IMR-90 (cell line): ENCODE measurements around the gene POU2AF1. TPM values are rescaled to one million over a fixed set of nuclear protein-coding genes. Genes with fewer than 3 reads are reported as not detected.
A peak's percentile ranks its signal among the peaks of the same experiment; 100 is the strongest.

Experiments used
- ATAC-seq: fragments of 200-7000 bp; cut with Tn5 transposase; 2 replicates; pipeline ENCODE4 v1.9.1; 2020; ENCODE audit warnings: low read depth, mild to moderate bottlenecking, moderate library complexity
- BruUV-seq: library from RNA; stranded (reverse); fragments of 400-500 nt; replicated peaks from 2 replicates; lab custom pipeline; 2021; lab: Mats Ljungman, UMichigan
- CTCF ChIA-PET: fragments of 300-600 bp; formaldehyde crosslinking; extraction: SDS; loops from one replicate; lab custom pipeline; 2021; ENCODE audit warnings: antibody characterized with exemption; lab: Yijun Ruan, JAX
- POLR2A ChIA-PET: fragments of 300-600 bp; sonication (Branson Sonifier 250); formaldehyde crosslinking; loops from one replicate; lab custom pipeline; 2022; ENCODE audit warnings: antibody characterized with exemption; ENCODE audit not compliant: unreplicated experiment; lab: Charles Lee
- DNase-seq: peaks from one replicate; pipeline ENCODE4 v3.0.0; 2013
- H2AFZ ChIP-seq: replicated peaks from 2 replicates; pipeline ENCODE3; 2013; ENCODE audit warnings: low read length, mild to moderate bottlenecking; ENCODE audit not compliant: poor library complexity
- H2AK5ac ChIP-seq: 2 replicates; pipeline ENCODE4 v1.6.1; 2013; ENCODE audit warnings: low read depth, low read length, inconsistent platforms
- H2AK9ac ChIP-seq: replicated peaks from 2 replicates; pipeline ENCODE3; 2013; ENCODE audit warnings: mild to moderate bottlenecking, low read depth, low read length, moderate library complexity; ENCODE audit not compliant: poor library complexity
- H2BK120ac ChIP-seq: 2 replicates; pipeline ENCODE4 v1.6.1; 2013; ENCODE audit warnings: low read depth, low read length, inconsistent platforms
- H2BK15ac ChIP-seq: 3 replicates; pipeline ENCODE4 v1.6.1; 2013; ENCODE audit warnings: low read depth, low read length, inconsistent platforms
- H2BK20ac ChIP-seq: 2 replicates; pipeline ENCODE4 v1.6.1; 2013; ENCODE audit warnings: low read depth, mild to moderate bottlenecking, inconsistent platforms, low read length, moderate library complexity
- H2BK5ac ChIP-seq: 2 replicates; pipeline ENCODE4 v1.6.1; 2013; ENCODE audit warnings: mild to moderate bottlenecking, low read depth, low read length, inconsistent platforms; ENCODE audit not compliant: poor library complexity, severe bottlenecking
- H3K14ac ChIP-seq: replicated peaks from 2 replicates; pipeline ENCODE4 v1.6.1; 2013; ENCODE audit warnings: low read depth, low read length, inconsistent platforms
- H3K18ac ChIP-seq: 2 replicates; pipeline ENCODE4 v1.6.1; 2013; ENCODE audit warnings: low read depth, low read length, control low read depth
- H3K23ac ChIP-seq: 2 replicates; pipeline ENCODE4 v1.6.1; 2013; ENCODE audit warnings: low read depth, low read length, inconsistent platforms
- H3K27ac ChIP-seq: 2 replicates; pipeline ENCODE4 v1.5.1; 2013; ENCODE audit warnings: mild to moderate bottlenecking, control low read depth, low read length; ENCODE audit not compliant: insufficient read depth
- H3K27me3 ChIP-seq: 2 replicates; pipeline ENCODE4 v1.6.1; 2013; ENCODE audit warnings: low read length; ENCODE audit not compliant: control insufficient read depth, insufficient read depth
- H3K36me3 ChIP-seq: 2 replicates; pipeline ENCODE4 v1.6.1; 2013; ENCODE audit warnings: low read length, mixed read lengths; ENCODE audit not compliant: control insufficient read depth, insufficient read depth
- H3K4ac ChIP-seq: 2 replicates; pipeline ENCODE4 v1.6.1; 2013; ENCODE audit warnings: low read depth, low read length, inconsistent platforms
- H3K4me1 ChIP-seq: 2 replicates; pipeline ENCODE4 v1.6.1; 2013; ENCODE audit warnings: low read length, mixed read lengths; ENCODE audit not compliant: control insufficient read depth, insufficient read depth
- H3K4me2 ChIP-seq: 2 replicates; pipeline ENCODE4 v1.6.1; 2013; ENCODE audit warnings: low read depth, mild to moderate bottlenecking, control low read depth, low read length, moderate library complexity
- H3K4me3 ChIP-seq: 2 replicates; pipeline ENCODE4 v1.5.1; 2013; ENCODE audit warnings: low read depth, mild to moderate bottlenecking, control low read depth, low read length, moderate library complexity; ENCODE audit not compliant: insufficient read depth
- H3K56ac ChIP-seq: 2 replicates; pipeline ENCODE4 v1.6.1; 2013; ENCODE audit warnings: low read length, inconsistent platforms; ENCODE audit not compliant: insufficient read depth; ENCODE audit errors: extremely low read depth
- H3K79me1 ChIP-seq, 2 experiments: 2 replicates each; pipeline ENCODE4 v1.6.1; 2013; ENCODE audit warnings: low read length in 2 of 2, inconsistent platforms in 1 of 2, low read depth in 1 of 2
- H3K9ac ChIP-seq: 2 replicates; pipeline ENCODE4 v1.6.1; 2013; ENCODE audit warnings: low read depth, low read length, control low read depth
- H3K9me1 ChIP-seq: 2 replicates; pipeline ENCODE4 v1.6.1; 2013; ENCODE audit warnings: low read length, inconsistent platforms; ENCODE audit not compliant: insufficient read depth
- H3K9me3 ChIP-seq: 2 replicates; pipeline ENCODE4 v1.6.1; 2013; ENCODE audit warnings: low read length; ENCODE audit not compliant: control insufficient read depth, insufficient read depth
- H4K20me1 ChIP-seq: 2 replicates; pipeline ENCODE4 v1.6.1; 2013; ENCODE audit warnings: low read length, inconsistent platforms; ENCODE audit not compliant: insufficient read depth
- H4K5ac ChIP-seq: 2 replicates; pipeline ENCODE4 v1.6.1; 2013; ENCODE audit warnings: mild to moderate bottlenecking, low read depth, low read length, control low read depth
- H4K8ac ChIP-seq, 2 experiments: 2 replicates each; pipeline ENCODE4 v1.6.1; 2013; ENCODE audit warnings: low read depth in 2 of 2, low read length in 2 of 2, control low read depth in 1 of 2, inconsistent platforms in 1 of 2
- H4K91ac ChIP-seq: 2 replicates; pipeline ENCODE4 v1.6.1; 2013; ENCODE audit warnings: low read depth, low read length, inconsistent platforms; ENCODE audit not compliant: insufficient read depth
- FOS ChIP-seq: fragments of 150-350 bp; IDR thresholded peaks from 2 replicates; pipeline ENCODE4 v1.6.1; 2016; ENCODE audit warnings: low read depth, low read length
- MAFK ChIP-seq: IDR thresholded peaks from 2 replicates; pipeline ENCODE4 v1.6.1; 2012; ENCODE audit warnings: low read depth, low read length, improper control_type of control experiment
- USF2 ChIP-seq: fragments of 150-350 bp; IDR thresholded peaks from 2 replicates; pipeline ENCODE4 v1.6.1; 2017; ENCODE audit warnings: mild to moderate bottlenecking, antibody characterized with exemption, low read length, low read depth
- WGBS, 2 experiments: methylation state at CpG; one replicate each; pipeline versions ENCODE4 v1.1.5 to v1.1.7; 2013; ENCODE audit warnings: missing lambda C conversion rate in 2 of 2; ENCODE audit not compliant: insufficient read length in 1 of 2; ENCODE audit errors: extremely low coverage in 2 of 2; 5-methylcytosine and 5-hydroxymethylcytosine counted together
- dilution Hi-C: fragments of 300-500 bp; cut with HindIII; formaldehyde crosslinking; loops from one replicate; pipeline ENCODE4 v1.14.3; 2018; ENCODE audit warnings: low sequenced_read_pairs; ENCODE audit not compliant: unreplicated experiment
- in situ Hi-C: fragments of 300-500 bp; cut with MboI; formaldehyde crosslinking; loops from 3 replicates; pipeline ENCODE4 v1.14.3; 2019; ENCODE audit warnings: low sequenced_read_pairs, inconsistent platforms, mixed read lengths
- intact Hi-C: fragments of 100-400 bp; cut with micrococcal nuclease; formaldehyde crosslinking; loops from 2 replicates; pipeline ENCODE4 v1.10.0; 2022
- polyA plus RNA-seq, 3 experiments: library from polyadenylated mRNA; depleted of rRNA; stranded (reverse); fragments of >200 nt; gene quantifications; 2 replicates each; pipeline ENCODE4 v1.2.3, GENCODE V29; 2012; ENCODE audit warnings: low replicate concordance in 1 of 3
- total RNA-seq: library from RNA; depleted of rRNA; stranded (reverse); fragments of >200 nt; gene quantifications from 2 replicates; pipeline ENCODE4 v1.2.3, GENCODE V29; 2012

Gene POU2AF1
- total and polyA plus RNA-seq, 2 of the 4 experiments (the other 2 are of a cell fraction), result not detected

DNA sequence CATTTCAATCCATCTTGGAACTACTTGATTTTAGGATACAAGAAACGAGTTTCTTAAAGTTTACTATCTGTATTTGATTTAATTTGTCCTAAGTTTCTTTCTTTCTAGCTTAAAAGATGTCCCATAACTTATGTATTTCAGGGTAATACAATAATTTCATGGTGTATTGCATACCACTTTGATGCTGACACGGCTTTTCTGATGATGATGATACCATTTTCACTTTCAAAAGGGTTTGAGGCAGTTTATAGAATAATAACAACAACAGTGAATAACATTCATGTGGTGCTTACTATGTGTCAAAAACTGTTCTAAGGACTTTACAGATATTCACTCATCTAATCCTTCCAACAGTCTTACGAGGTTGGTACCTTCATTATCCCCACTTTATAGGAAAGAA is 33.2 kb upstream of the POU2AF1 start:
- in situ Hi-C loops (no loop called here), dilution Hi-C loops (no loop called here), intact Hi-C loops (no loop called here)
- Histone ChIP-seq H2BK20ac (no peak overlapping the region), H3K27me3 (peaks cover 43% of the 10 kb centered on the region), H4K20me1 (peaks cover 3% of the 10 kb centered on the region; the same call in 1 of the 2 replicates), H3K4ac (no peak overlapping the region), H3K14ac (no peak overlapping the region), H2BK5ac (no peak overlapping the region), H3K18ac (no peak overlapping the region), H2AK5ac (no peak overlapping the region), H3K36me3 (no peaks in the 10 kb centered on the region), H3K9ac (no peak overlapping the region), H4K8ac (no peak overlapping the region), H3K79me1 (no peaks in the 10 kb centered on the region), H3K9me1 (peaks cover 2% of the 10 kb centered on the region; the same call in 1 of the 2 replicates), H3K4me2 (no peak overlapping the region), H2BK120ac (no peak overlapping the region), H3K4me1 (peaks cover 6% of the 10 kb centered on the region), H3K9me3 (no peaks in the 10 kb centered on the region), H4K5ac (no peak overlapping the region), H3K56ac (no peak overlapping the region), H2BK15ac (no peak overlapping the region), H3K23ac (no peak overlapping the region), H2AK9ac (no peak overlapping the region), H2AFZ (no peak overlapping the region), H3K27ac (no peak overlapping the region), H4K91ac (no peak overlapping the region), H3K4me3 (no peak overlapping the region)
- DNase-seq (no peak), ATAC-seq (no peak)
- 0 out of 2 replicates have a peak, but pooled peaks have one; percentile 13 for TF ChIP-seq MAFK
- no peak for TF ChIP-seq USF2
- TF ChIP-seq FOS, result no peak
- CTCF ChIA-PET, result no interaction called here
- WGBS, 2 experiments, result no CpG with 5 or more reads among the region's 3 CpGs
- POLR2A ChIA-PET, result no interaction called here
- BruUV-seq, result no TSS peak
